ENCODE results near the gene MAK.

Gene MAK

DNA sequence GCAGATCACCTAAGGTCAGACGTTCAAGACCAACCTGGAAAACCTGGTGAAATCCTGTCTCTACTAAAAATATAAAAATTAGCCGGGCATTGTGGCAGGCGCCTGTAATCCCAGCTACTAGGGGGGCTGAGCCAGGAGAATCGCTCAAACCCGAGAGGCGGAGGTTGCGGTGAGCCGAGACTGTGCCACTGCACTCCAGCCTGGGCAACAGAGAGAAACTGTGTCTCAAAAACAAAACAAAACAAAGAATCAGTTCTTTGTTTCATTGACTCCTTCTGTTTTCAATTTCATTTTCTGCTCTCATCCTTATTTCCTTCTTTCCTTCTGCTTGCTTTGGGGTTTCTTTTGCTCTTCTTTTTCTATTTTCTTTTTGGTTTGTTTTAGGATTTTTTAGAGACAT is 124.4 kb downstream of the MAK start:
- no peak for DNase-seq
- in situ Hi-C loops (cut with HindIII; ENCODE audit: low pct_ligation_motif_present, low pct_unique_long_range_greater_than_20kb, low sequenced_read_pairs) = no loop called here
